Measurements from ENCODE around the gene PLEKHA7. TPM values are rescaled to one million over a fixed set of nuclear protein-coding genes. Genes with fewer than 3 reads are reported as not detected.

PLEKHA7 gene
- total RNA-seq, 2 experiments from 2014 or later: 0.13 TPM; not detected in 1

DNA sequence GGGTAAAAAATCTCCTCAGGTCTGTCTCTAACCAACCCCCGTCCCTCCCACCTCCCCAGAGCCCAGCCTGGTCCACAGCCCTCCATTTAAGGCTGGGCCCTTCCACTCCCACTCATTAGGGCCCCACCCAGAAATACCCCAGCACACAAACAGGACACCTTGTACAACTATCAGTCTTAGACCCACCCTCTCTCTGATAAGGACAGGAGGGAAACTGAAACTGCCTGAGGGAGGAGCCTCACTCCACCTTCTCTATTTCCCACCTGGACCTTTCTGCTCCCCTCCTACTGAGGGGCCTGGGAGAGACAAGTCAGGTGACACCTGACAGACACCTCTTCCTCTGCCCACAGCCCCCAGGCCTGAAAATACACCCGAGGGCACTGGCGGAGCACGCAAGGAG, 90.2 kb downstream of the PLEKHA7 start:
- Histone ChIP-seq H3K4me3 (ENCODE audit: low read depth, low read length, poor library complexity, severe bottlenecking) (no peak overlapping the region), H3K9me3 (ENCODE audit: low read length) (no peaks in the 10 kb centered on the region), H3K27ac (ENCODE audit: low read depth, low read length, poor library complexity, severe bottlenecking) (no peak overlapping the region), H3K79me2 (ENCODE audit: insufficient read depth, low read depth, low read length) (no peaks in the 10 kb centered on the region), H3K4me1 (ENCODE audit: insufficient read depth, low read length, poor library complexity, severe bottlenecking) (no peaks in the 10 kb centered on the region), H2AFZ (ENCODE audit: low read length) (no peak overlapping the region), H3K9me2 (ENCODE audit: insufficient read depth, low read length) (no peaks in the 10 kb centered on the region), H3K36me3 (ENCODE audit: insufficient read depth, low read length) (no peaks in the 10 kb centered on the region), H4K20me1 (ENCODE audit: insufficient read depth, low read length) (no peaks in the 10 kb centered on the region), H3K4me2 (ENCODE audit: low read length) (no peak overlapping the region)
- BruUV-seq (replicated peaks): no TSS peak
- intact Hi-C loops (cut with micrococcal nuclease; ENCODE audit: unreplicated experiment): no loop called here
- ChIA-PET POLR2A (no interaction called here), CTCF (ENCODE audit: unreplicated experiment) (no interaction called here)
- DNase-seq (ENCODE audit: low spot score): no peak
- TF ChIP-seq, protein P1, sequence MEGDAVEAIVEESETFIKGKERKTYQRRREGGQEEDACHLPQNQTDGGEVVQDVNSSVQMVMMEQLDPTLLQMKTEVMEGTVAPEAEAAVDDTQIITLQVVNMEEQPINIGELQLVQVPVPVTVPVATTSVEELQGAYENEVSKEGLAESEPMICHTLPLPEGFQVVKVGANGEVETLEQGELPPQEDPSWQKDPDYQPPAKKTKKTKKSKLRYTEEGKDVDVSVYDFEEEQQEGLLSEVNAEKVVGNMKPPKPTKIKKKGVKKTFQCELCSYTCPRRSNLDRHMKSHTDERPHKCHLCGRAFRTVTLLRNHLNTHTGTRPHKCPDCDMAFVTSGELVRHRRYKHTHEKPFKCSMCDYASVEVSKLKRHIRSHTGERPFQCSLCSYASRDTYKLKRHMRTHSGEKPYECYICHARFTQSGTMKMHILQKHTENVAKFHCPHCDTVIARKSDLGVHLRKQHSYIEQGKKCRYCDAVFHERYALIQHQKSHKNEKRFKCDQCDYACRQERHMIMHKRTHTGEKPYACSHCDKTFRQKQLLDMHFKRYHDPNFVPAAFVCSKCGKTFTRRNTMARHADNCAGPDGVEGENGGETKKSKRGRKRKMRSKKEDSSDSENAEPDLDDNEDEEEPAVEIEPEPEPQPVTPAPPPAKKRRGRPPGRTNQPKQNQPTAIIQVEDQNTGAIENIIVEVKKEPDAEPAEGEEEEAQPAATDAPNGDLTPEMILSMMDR (conservative IDR thresholded peaks at IDR 0.05; ENCODE audit: low read length): no peak
- no peak for TF ChIP-seq EZH2phosphoT487 (IDR thresholded peaks at IDR 0.05; ENCODE audit: borderline replicate concordance, low read depth, low read length)

DNA sequence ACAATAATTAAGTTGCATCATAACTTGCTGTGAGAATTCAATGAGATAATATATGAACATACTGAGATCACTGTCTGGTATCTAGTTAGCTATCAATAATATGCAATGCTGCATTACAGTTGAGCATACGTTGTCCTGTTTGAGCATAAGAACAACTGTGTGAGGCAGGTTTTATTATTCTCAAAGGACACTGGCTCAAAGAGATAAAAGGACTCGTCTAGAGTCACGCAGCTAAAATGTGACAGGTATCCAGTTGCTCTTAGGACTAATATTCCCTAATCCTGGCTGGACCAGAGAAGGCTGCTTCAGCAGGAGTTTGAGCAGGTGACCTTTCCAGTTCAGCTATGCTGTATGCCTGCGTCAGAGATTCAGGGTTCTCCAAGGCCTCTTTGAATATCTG, 92.5 kb downstream of the PLEKHA7 start:
- POLR2A ChIA-PET: interaction anchor here (0.6 kb wide), 1 partner anchor 70 kb away, joined by 3 read pairs; no protein-coding TSS in a partner anchor
- no peaks in the 10 kb centered on the region for H3K9me3 ChIP-seq (ENCODE audit: low read length)
- no peak overlapping the region for H3K4me2 ChIP-seq (ENCODE audit: low read length)
- no peak for TF ChIP-seq EZH2phosphoT487 (IDR thresholded peaks at IDR 0.05; ENCODE audit: borderline replicate concordance, low read depth, low read length)
- TF ChIP-seq, protein P1 (conservative IDR thresholded peaks at IDR 0.05; ENCODE audit: low read length): no peak
- no peaks in the 10 kb centered on the region for H3K4me1 ChIP-seq (ENCODE audit: insufficient read depth, low read length, poor library complexity, severe bottlenecking)
- no peak overlapping the region for H2AFZ ChIP-seq (ENCODE audit: low read length)
- no peak overlapping the region for H3K4me3 ChIP-seq (ENCODE audit: low read depth, low read length, poor library complexity, severe bottlenecking)
- intact Hi-C loops (cut with micrococcal nuclease; ENCODE audit: unreplicated experiment): no loop called here
- no peak overlapping the region for H3K27ac ChIP-seq (ENCODE audit: low read depth, low read length, poor library complexity, severe bottlenecking)
- no peaks in the 10 kb centered on the region for H4K20me1 ChIP-seq (ENCODE audit: insufficient read depth, low read length)
- CTCF ChIA-PET (ENCODE audit: unreplicated experiment): interaction anchor here (0.6 kb wide), 1 partner anchor 13 kb away, joined by 3 read pairs; no protein-coding TSS in a partner anchor
- DNase-seq (ENCODE audit: low spot score): no peak
- no TSS peak for BruUV-seq (replicated peaks)
- H3K9me2 ChIP-seq (ENCODE audit: insufficient read depth, low read length): no peaks in the 10 kb centered on the region
- no peaks in the 10 kb centered on the region for H3K79me2 ChIP-seq (ENCODE audit: insufficient read depth, low read depth, low read length)
- H3K36me3 ChIP-seq (ENCODE audit: insufficient read depth, low read length): no peaks in the 10 kb centered on the region

DNA sequence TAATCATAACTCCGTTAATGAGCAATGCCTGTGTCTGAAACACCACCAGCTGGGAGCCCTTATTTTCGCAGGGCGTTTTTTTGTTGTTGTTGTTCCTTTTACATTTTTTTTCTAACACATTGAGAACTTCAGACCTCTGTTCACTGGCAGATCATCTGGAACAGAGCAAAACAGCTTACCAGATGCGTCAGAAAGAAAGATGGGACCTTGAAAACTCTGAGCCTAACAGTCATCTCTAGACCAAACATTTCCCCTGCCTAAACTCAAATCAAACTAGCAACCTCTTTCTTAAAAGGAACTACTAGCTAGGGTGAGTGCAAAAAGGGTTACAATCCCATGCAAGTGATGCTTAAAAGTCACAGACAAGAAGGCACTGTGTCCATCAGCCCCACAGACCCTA, 93.2 kb downstream of the PLEKHA7 start:
- no peaks in the 10 kb centered on the region for H3K9me3 ChIP-seq (ENCODE audit: low read length)
- no peak overlapping the region for H2AFZ ChIP-seq (ENCODE audit: low read length)
- H3K4me3 ChIP-seq (ENCODE audit: low read depth, low read length, poor library complexity, severe bottlenecking): no peak overlapping the region
- H3K9me2 ChIP-seq (ENCODE audit: insufficient read depth, low read length): no peaks in the 10 kb centered on the region
- no peaks in the 10 kb centered on the region for H3K4me1 ChIP-seq (ENCODE audit: insufficient read depth, low read length, poor library complexity, severe bottlenecking)
- TF ChIP-seq EZH2phosphoT487 (IDR thresholded peaks at IDR 0.05; ENCODE audit: borderline replicate concordance, low read depth, low read length): no peak
- TF ChIP-seq, protein P1 (conservative IDR thresholded peaks at IDR 0.05; ENCODE audit: low read length): no peak
- no peaks in the 10 kb centered on the region for H3K79me2 ChIP-seq (ENCODE audit: insufficient read depth, low read depth, low read length)
- DNase-seq (ENCODE audit: low spot score): no peak
- H3K27ac ChIP-seq (ENCODE audit: low read depth, low read length, poor library complexity, severe bottlenecking): no peak overlapping the region
- intact Hi-C loops (cut with micrococcal nuclease; ENCODE audit: unreplicated experiment): no loop called here
- BruUV-seq (replicated peaks): no TSS peak
- ChIA-PET CTCF (ENCODE audit: unreplicated experiment) (no interaction called here), POLR2A (interaction anchor here (0.6 to 0.7 kb wide), 2 partner anchors 25 to 69 kb away, joined by 3 read pairs; no protein-coding TSS in a partner anchor)
- H3K36me3 ChIP-seq (ENCODE audit: insufficient read depth, low read length): no peaks in the 10 kb centered on the region
- H4K20me1 ChIP-seq (ENCODE audit: insufficient read depth, low read length): no peaks in the 10 kb centered on the region
- no peak overlapping the region for H3K4me2 ChIP-seq (ENCODE audit: low read length)
